HepG2 (cell line): ENCODE measurements around the gene TMEM45A. TPM values are rescaled to one million over a fixed set of nuclear protein-coding genes. Genes with fewer than 3 reads are reported as not detected.
"Not testable (repeated sequence)": the region's sequence is repeated elsewhere in the genome, so short reads cannot be mapped to it uniquely, and the experiment has no call there.

Experiments
- ATAC-seq: fragments of 200-7000 bp; cut with Tn5 transposase; 3 replicates; pipeline ENCODE4 v1.9.1; 2020; ENCODE audit warnings: mild to moderate bottlenecking, moderate library complexity
- BruUV-seq: library from RNA; stranded (reverse); fragments of 400-500 nt; replicated peaks from 2 replicates; lab custom pipeline; 2021; lab: Mats Ljungman, UMichigan
- CTCF ChIA-PET: fragments of 300-600 bp; formaldehyde crosslinking; extraction: SDS; loops from one replicate; lab custom pipeline; 2021; ENCODE audit warnings: low total read pairs, inconsistent platforms, low intra/inter-chr PET ratio; lab: Yijun Ruan, JAX
- POLR2A ChIA-PET: fragments of 350-600 bp; sonication (Branson Sonifier 250); formaldehyde crosslinking; loops from one replicate; lab custom pipeline; 2020; ENCODE audit warnings: antibody characterized with exemption, inconsistent platforms; lab: Yijun Ruan, JAX
- DNase-seq: peaks from one replicate; pipeline ENCODE4 v3.0.0-alpha.2; 2015; ENCODE audit warnings: low spot score
- FAIRE-seq: peaks from 3 replicates; lab custom pipeline; 2011; peaks lifted over from hg19 to GRCh38; lab: Jason Lieb, UNC
- H2AFZ ChIP-seq: one replicate; pipeline ENCODE4 v1.6.1; 2011; ENCODE audit warnings: low read length, inconsistent platforms
- H3K27ac ChIP-seq: fragments of 300-600 bp; 3 replicates; pipeline ENCODE4 v1.8.0; 2011; ENCODE audit warnings: mixed run types, mild to moderate bottlenecking, mixed read lengths, low read length, inconsistent platforms; ENCODE audit not compliant: insufficient read depth; ENCODE audit errors: extremely low read length
- H3K27me3 ChIP-seq, 2 experiments: fragments of 200-600 bp in 1 of 2; 2 replicates in 1 of 2; 3 replicates in 1 of 2; pipeline versions ENCODE4 v1.6.0 to v1.8.0; 2011; ENCODE audit warnings: low read length in 2 of 2, mild to moderate bottlenecking in 2 of 2, moderate library complexity in 2 of 2, inconsistent platforms in 1 of 2; ENCODE audit not compliant: insufficient read depth in 2 of 2, control insufficient read depth in 1 of 2
- H3K36me3 ChIP-seq, 2 experiments: fragments of 200-600 bp in 1 of 2; replicated peaks in 1 of 2; 2 replicates in 1 of 2; 3 replicates in 1 of 2; pipeline versions ENCODE4 v1.5.1 to v1.8.0; 2011; ENCODE audit warnings: low read length in 2 of 2, inconsistent platforms in 1 of 2; ENCODE audit not compliant: insufficient read depth in 2 of 2, control insufficient read depth in 1 of 2
- H3K4me1 ChIP-seq: 2 replicates; pipeline ENCODE4 v1.5.1; 2012; ENCODE audit warnings: low read length, inconsistent platforms; ENCODE audit not compliant: insufficient read depth
- H3K4me2 ChIP-seq: 2 replicates; pipeline ENCODE4 v1.6.0; 2011; ENCODE audit warnings: low read depth, low read length, inconsistent platforms
- H3K4me3 ChIP-seq, 3 experiments: fragments of 200-600 bp in 1 of 3; sonication (generic), shearing (Covaris generic) in 1 of 3; replicated peaks in 1 of 3; 2 replicates each; pipeline ENCODE4 v1.5.1; 2011 to 2016; ENCODE audit warnings: low read length in 3 of 3, inconsistent platforms in 2 of 3, low read depth in 2 of 3, mild to moderate bottlenecking in 2 of 3, control low read depth in 1 of 3, mixed read lengths in 1 of 3; ENCODE audit not compliant: insufficient read depth in 1 of 3
- H3K79me2 ChIP-seq: one replicate; pipeline ENCODE4 v1.6.1; 2011; ENCODE audit warnings: low read length, inconsistent platforms; ENCODE audit not compliant: insufficient read depth
- H3K9ac ChIP-seq: 2 replicates; pipeline ENCODE4 v1.6.0; 2011; ENCODE audit warnings: mild to moderate bottlenecking, low read depth, low read length, inconsistent platforms; ENCODE audit not compliant: insufficient read depth
- H3K9me3 ChIP-seq: 2 replicates; pipeline ENCODE4 v1.5.1; 2012; ENCODE audit warnings: mild to moderate bottlenecking, low read length
- H4K20me1 ChIP-seq: 2 replicates; pipeline ENCODE4 v1.6.0; 2011; ENCODE audit warnings: inconsistent platforms, mild to moderate bottlenecking, low read length, moderate library complexity; ENCODE audit not compliant: insufficient read depth
- BORCS8-MEF2B ChIP-seq: sonication (generic); formaldehyde crosslinking; IDR thresholded peaks from 2 replicates; pipeline ENCODE4 v1.8.0; 2022; ENCODE audit warnings: mild to moderate bottlenecking, missing genetic modification reagents
- EHMT2 ChIP-seq: fragments of 200-600 bp; sonication (generic); IDR thresholded peaks from 2 replicates; pipeline ENCODE4 v1.7.0; 2017; ENCODE audit warnings: antibody characterized with exemption, low read depth, low read length, borderline replicate concordance
- FOSL1 ChIP-seq: sonication (generic); formaldehyde crosslinking; IDR thresholded peaks from 2 replicates; pipeline ENCODE4 v1.9.0; 2021; ENCODE audit warnings: missing genetic modification reagents, borderline replicate concordance
- GPBP1L1 ChIP-seq: sonication (generic); formaldehyde crosslinking; IDR thresholded peaks from 2 replicates; pipeline ENCODE4 v1.5.0; 2020; ENCODE audit warnings: mild to moderate bottlenecking, missing genetic modification reagents
- TBX2 ChIP-seq: sonication (generic); formaldehyde crosslinking; IDR thresholded peaks from 2 replicates; pipeline ENCODE4 v1.5.0; 2020; ENCODE audit warnings: missing genetic modification reagents, mild to moderate bottlenecking, borderline replicate concordance
- TCF7 ChIP-seq: sonication (generic); IDR thresholded peaks from 2 replicates; pipeline ENCODE4 v1.6.1; 2016; ENCODE audit warnings: antibody characterized with exemption, low read depth
- ZNF629 ChIP-seq: sonication (generic); formaldehyde crosslinking; conservative IDR thresholded peaks from 2 replicates; pipeline ENCODE4 v1.5.0; 2020; ENCODE audit warnings: missing genetic modification reagents
- ZNF710 ChIP-seq: sonication (generic); formaldehyde crosslinking; IDR thresholded peaks from 2 replicates; pipeline ENCODE4 v1.5.0; 2020; ENCODE audit warnings: mild to moderate bottlenecking, missing genetic modification reagents, borderline replicate concordance
- WGBS: methylation state at CpG from one replicate; pipeline ENCODE4 v1.1.6; 2017; ENCODE audit warnings: low lambda C conversion rate; 5-methylcytosine and 5-hydroxymethylcytosine counted together
- in situ Hi-C: cut with HindIII; loops from 2 replicates; pipeline ENCODE4 v1.10.0; 2017; ENCODE audit warnings: low pct_unique_long_range_greater_than_20kb; ENCODE audit not compliant: extremely low pct_ligation_motif_present
- intact Hi-C: fragments of 100-400 bp; cut with micrococcal nuclease; formaldehyde crosslinking; loops from one replicate; pipeline ENCODE4 v1.10.0; 2022; ENCODE audit not compliant: unreplicated experiment
- polyA plus RNA-seq, 8 experiments: library from polyadenylated mRNA; depleted of rRNA in 3 of 8; stranded (reverse) in 7 of 8; unstranded in 1 of 8; fragments of >200 nt; fragmentation: Illumina TruSeq in 4 of 8; extraction: Trizol in 4 of 8; gene quantifications; 2 replicates each; pipeline versions ENCODE4 v1.2.1 to v1.2.3, GENCODE V29; 2011 to 2016; ENCODE audit warnings: low read depth in 4 of 8, missing spikeins in 1 of 8, mixed read lengths in 1 of 8; ENCODE audit not compliant: insufficient read depth in 1 of 8
- total RNA-seq, 5 experiments: library from RNA; depleted of rRNA; stranded (reverse); fragments of >200 nt; fragmentation: Illumina TruSeq; extraction: Trizol; gene quantifications; 2 replicates each; pipeline ENCODE4 v1.2.3, GENCODE V29; 2016; ENCODE audit warnings: low read depth in 1 of 5

TMEM45A gene
- total and polyA plus RNA-seq, 2 of the 13 experiments (the other 11 are each of a cell fraction or from before 2014, with no cell fraction given): 14.8 to 38.5 TPM

DNA sequence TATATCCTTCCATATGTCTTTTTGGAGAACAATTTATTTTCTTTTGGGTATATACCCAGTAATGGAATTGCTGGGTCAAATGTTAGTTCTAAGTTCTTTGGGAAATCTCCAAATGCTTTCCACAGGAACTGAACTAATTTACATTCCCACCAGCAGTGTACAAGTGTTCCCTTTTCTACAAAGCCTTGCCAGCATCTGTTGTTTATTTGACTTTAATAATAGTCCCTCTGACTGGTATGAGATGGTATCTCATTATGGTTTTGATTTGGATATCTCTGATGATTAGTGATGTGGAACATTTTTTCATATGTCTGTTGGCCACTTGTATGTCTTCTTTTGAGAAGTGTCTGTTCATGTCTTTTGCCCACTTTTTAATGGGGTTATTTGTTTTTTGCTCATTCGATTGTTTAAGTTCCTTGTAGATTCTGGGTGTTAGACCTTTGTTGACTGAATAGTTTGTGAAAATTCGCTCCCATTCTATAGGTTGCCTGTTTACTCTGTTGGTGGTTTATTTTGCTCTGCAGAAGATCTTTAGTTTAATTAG is 48.4 kb downstream of the TMEM45A start:
- BruUV-seq: no TSS peak
- H4K20me1 ChIP-seq: no peaks in the 10 kb centered on the region
- no peaks in the 10 kb centered on the region for H3K79me2 ChIP-seq
- FAIRE-seq (no peak), ATAC-seq (no peak), DNase-seq (no peak)
- H3K9ac ChIP-seq: no peak overlapping the region
- no peak overlapping the region for H3K4me3 ChIP-seq
- TF ChIP-seq BORCS8-MEF2B (no peak), GPBP1L1 (no peak), FOSL1 (CRISPR knock-in tag) (no peak), EHMT2 (no peak), TBX2 (CRISPR knock-in tag) (no peak), TCF7 (no peak), ZNF629 (CRISPR knock-in tag) (no peak), ZNF710 (CRISPR knock-in tag) (no peak)
- in situ Hi-C loops: no loop called here
- ChIA-PET POLR2A (no interaction called here), CTCF (no interaction called here)
- 76% methylated on average over 2 of the region's 2 CpGs for WGBS
- peaks cover 12% of the 10 kb centered on the region for H3K4me1 ChIP-seq
- H3K27me3 ChIP-seq: no peaks in the 10 kb centered on the region
- intact Hi-C loops: no loop called here
- no peaks in the 10 kb centered on the region for H3K36me3 ChIP-seq
- H3K27ac ChIP-seq: no peak overlapping the region
- H2AFZ ChIP-seq: no peak overlapping the region
- H3K4me2 ChIP-seq: no peak overlapping the region
- no peaks in the 10 kb centered on the region for H3K9me3 ChIP-seq

- H3K27ac ChIP-seq, POLR2A ChIA-PET, H3K4me3 ChIP-seq, H2AFZ ChIP-seq, H3K36me3 ChIP-seq, in situ Hi-C loops, H3K27me3 ChIP-seq, ATAC-seq, CTCF ChIA-PET, H4K20me1 ChIP-seq, H3K9me3 ChIP-seq, DNase-seq, H3K79me2 ChIP-seq, FAIRE-seq, intact Hi-C loops, BruUV-seq, H3K9ac ChIP-seq, H3K4me2 ChIP-seq: not testable (repeated sequence)
- peaks cover 12% of the 10 kb centered on the region for H3K4me1 ChIP-seq
- WGBS: 67% methylated on average over 3 of the region's 3 CpGs
These were observed 49.0 kb downstream of the TMEM45A start for GRCh38 chr3:100541428-100541827.
